Esophagus squamous epithelium (tissue), 5 donors: ENCODE results near the gene HNF4A. TPM values are rescaled to one million over a fixed set of nuclear protein-coding genes. Genes with fewer than 3 reads are reported as not detected.

ENCODE experiments used
- DNase-seq: peaks from one replicate; lab custom pipeline; 2025; lab: John Stamatoyannopoulos, UW
- H3K27ac ChIP-seq, 4 donors: fragments of 200-600 bp; sonication (generic); one replicate each; pipeline ENCODE4 v1.5.1; 2016 to 2019; ENCODE audit warnings: mild to moderate bottlenecking in 1 of 4
- H3K27me3 ChIP-seq, 4 donors: fragments of 200-600 bp; sonication (generic); 1 replicate in 3 of 4; 2 replicates in 1 of 4; pipeline versions ENCODE4 v1.5.1 to v1.6.0; 2017 to 2021; ENCODE audit warnings: antibody characterized with exemption in 1 of 4
- H3K36me3 ChIP-seq, 3 donors: fragments of 200-600 bp; sonication (generic); one replicate each; pipeline ENCODE4 v1.5.1; 2016 to 2019
- H3K4me1 ChIP-seq, 3 donors: fragments of 200-600 bp; sonication (generic); one replicate each; pipeline ENCODE4 v1.5.1; 2017 to 2019
- H3K4me3 ChIP-seq, 4 donors: fragments of 200-600 bp; sonication (generic); 1 replicate in 3 of 4; 2 replicates in 1 of 4; pipeline ENCODE4 v1.5.1; 2016 to 2019; ENCODE audit warnings: mild to moderate bottlenecking in 2 of 4, moderate library complexity in 1 of 4
- H3K9me3 ChIP-seq, 3 donors: fragments of 200-600 bp; sonication (generic); one replicate each; pipeline ENCODE4 v1.5.1; 2016 to 2019
- POLR2A ChIP-seq, 4 donors: fragments of 450-650 bp; IDR thresholded peaks; one replicate each; pipeline ENCODE4 v1.6.1; 2017; ENCODE audit warnings: antibody characterized with exemption in 4 of 4, mild to moderate bottlenecking in 4 of 4, moderate library complexity in 3 of 4
- WGBS, 2 donors: methylation state at CpG; one replicate each; pipeline ENCODE4 v1.1.5; 2018; 5-methylcytosine and 5-hydroxymethylcytosine counted together
- intact Hi-C: fragments of 100-400 bp; cut with DNase I; formaldehyde crosslinking; loops from one replicate; pipeline ENCODE4 v1.15.0; 2022
- total RNA-seq, 4 donors: library from RNA; depleted of rRNA; stranded (reverse); fragments of >200 nt; gene quantifications; one replicate each; pipeline ENCODE4 v1.1.0, GENCODE V29; 2016
- TF ChIP-seq, protein P1 (sequence below), 6 experiments: fragments of 450-650 bp in 4 of 6; fragments of 200-600 bp in 2 of 6; sonication (generic) in 2 of 6; IDR thresholded peaks; one replicate each; pipeline ENCODE4 v1.5.1; 2016 to 2019; ENCODE audit warnings: antibody characterized with exemption in 6 of 6, mild to moderate bottlenecking in 4 of 6, moderate library complexity in 4 of 6
- donor health status: DM: yes; HTN: yes; CAD: no.

Gene HNF4A
- total RNA-seq, 4 donors from 2014 or later, result not detected

DNA sequence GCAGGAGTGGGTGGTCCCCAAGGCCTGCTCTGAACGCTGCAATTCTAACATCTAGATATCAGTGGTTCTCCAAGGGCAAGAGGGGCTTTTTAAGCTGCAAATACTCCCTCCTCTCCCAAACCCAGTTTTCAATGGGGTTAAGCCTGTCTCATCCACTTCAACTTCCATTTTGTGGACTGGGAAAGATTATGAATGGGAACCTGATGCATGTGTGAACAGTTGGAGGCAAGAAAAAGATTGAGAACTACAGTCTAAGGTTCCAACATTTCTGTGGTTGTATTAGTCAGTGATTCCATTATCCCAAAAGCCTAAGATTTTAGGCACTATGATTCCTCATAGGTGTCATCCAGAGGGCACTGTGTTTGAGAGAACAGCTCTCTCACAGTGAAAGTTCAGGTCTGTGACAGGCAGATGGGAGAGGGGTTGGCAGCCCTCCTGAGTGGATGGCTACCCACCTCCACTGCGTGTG is 53.7 kb downstream of the HNF4A start:
- intact Hi-C loops, result no loop called here
- Histone ChIP-seq H3K27me3 (peaks cover 0 to 28% (median 0%) of the 10 kb centered on the region in 4 donors), H3K9me3 (no peaks in the 10 kb centered on the region), H3K4me3 (no peak overlapping the region), H3K27ac (no peak overlapping the region), H3K4me1 (peaks cover 0 to 26% (median 0%) of the 10 kb centered on the region in 3 donors), H3K36me3 (no peaks in the 10 kb centered on the region)
- TF ChIP-seq, protein P1, sequence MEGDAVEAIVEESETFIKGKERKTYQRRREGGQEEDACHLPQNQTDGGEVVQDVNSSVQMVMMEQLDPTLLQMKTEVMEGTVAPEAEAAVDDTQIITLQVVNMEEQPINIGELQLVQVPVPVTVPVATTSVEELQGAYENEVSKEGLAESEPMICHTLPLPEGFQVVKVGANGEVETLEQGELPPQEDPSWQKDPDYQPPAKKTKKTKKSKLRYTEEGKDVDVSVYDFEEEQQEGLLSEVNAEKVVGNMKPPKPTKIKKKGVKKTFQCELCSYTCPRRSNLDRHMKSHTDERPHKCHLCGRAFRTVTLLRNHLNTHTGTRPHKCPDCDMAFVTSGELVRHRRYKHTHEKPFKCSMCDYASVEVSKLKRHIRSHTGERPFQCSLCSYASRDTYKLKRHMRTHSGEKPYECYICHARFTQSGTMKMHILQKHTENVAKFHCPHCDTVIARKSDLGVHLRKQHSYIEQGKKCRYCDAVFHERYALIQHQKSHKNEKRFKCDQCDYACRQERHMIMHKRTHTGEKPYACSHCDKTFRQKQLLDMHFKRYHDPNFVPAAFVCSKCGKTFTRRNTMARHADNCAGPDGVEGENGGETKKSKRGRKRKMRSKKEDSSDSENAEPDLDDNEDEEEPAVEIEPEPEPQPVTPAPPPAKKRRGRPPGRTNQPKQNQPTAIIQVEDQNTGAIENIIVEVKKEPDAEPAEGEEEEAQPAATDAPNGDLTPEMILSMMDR (IDR thresholded peaks at IDR 0.05), result no peak
- no peak for TF ChIP-seq POLR2A (IDR thresholded peaks at IDR 0.05)
- WGBS, 2 donors, result 72 to 76% methylated on average over 2 of the region's 2 CpGs
- no peak for DNase-seq

DNA sequence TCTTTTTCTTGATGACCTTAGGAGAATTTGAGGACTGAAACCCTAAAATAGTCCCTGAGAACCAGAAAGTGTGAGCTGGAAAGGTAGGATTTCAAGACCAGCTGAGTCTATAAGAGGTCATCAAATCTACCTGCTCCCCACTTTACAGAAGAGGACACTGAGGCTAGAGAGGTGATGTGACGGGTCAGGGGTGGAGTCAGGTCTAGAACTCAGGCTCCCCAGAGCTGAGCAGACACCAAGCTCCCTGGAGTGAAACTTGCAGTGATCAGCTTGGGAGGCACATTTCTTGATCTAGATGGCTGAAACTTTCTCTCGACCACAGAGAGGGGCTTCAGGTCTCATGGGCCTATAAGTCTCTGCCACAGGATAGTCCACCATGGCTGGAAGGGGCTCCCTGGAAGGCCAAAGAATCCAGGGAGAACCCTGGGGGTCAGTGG is 55.1 kb downstream of the HNF4A start:
- 55 to 89% methylated on average over 1 to 2 of the region's 2 CpGs for WGBS, 2 donors
- H3K9me3 ChIP-seq, result no peaks in the 10 kb centered on the region
- H3K4me1 ChIP-seq, result peaks cover 0 to 26% (median 0%) of the 10 kb centered on the region in 3 donors
- no peak for DNase-seq
- H3K4me3 ChIP-seq, result no peak overlapping the region
- intact Hi-C loops, result no loop called here
- H3K36me3 ChIP-seq, result no peaks in the 10 kb centered on the region
- H3K27ac ChIP-seq, result no peak overlapping the region
- TF ChIP-seq, protein P1 (IDR thresholded peaks at IDR 0.05), result no peak
- peaks cover 0 to 41% (median 0%) of the 10 kb centered on the region in 4 donors for H3K27me3 ChIP-seq

DNA sequence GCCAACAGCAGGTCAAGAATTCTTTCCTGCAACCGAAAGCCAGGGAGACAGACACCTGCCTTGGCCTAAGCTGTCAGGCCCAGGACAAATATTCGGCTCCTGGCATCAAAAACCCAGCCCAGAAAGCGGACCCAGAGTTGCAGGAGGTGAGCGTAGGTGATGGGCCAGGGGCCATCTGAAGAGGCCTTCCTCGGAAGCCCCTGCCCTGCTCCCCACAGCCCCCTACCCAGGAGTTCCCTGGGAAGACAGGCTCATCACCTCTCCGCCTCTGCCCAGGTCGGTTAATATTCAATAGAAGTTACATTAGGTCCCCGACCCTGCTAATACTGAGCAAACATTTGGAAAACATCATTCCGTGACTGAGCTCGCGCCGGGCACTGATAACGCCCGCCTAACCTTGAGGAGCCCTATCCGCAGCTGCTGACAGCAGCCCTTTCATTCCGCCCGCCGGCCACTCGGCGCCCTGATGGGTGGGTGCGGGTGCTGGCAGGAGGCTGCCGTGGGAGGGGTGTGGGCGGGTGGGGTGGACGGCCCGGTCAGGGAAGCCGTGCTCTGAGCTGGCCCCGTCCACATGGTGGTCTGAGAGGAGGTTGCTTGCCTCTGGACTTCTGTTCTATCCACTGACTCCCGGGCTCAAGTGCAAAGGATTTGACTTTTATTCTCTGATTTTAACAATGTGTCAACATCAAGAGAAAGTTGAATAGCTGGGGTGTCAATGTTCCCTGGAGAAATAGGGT is 55.7 kb downstream of the HNF4A start:
- Histone ChIP-seq H3K27me3 (peaks cover 0 to 47% (median 0%) of the 10 kb centered on the region in 4 donors), H3K9me3 (no peaks in the 10 kb centered on the region), H3K4me3 (no peak overlapping the region), H3K27ac (no peak overlapping the region), H3K4me1 (peaks cover 0 to 26% (median 0%) of the 10 kb centered on the region in 3 donors), H3K36me3 (no peaks in the 10 kb centered on the region)
- 60 to 70% methylated on average over 5 to 9 of the region's 28 CpGs for WGBS, 2 donors
- TF ChIP-seq, protein P1 (IDR thresholded peaks at IDR 0.05), result no peak
- no peak for TF ChIP-seq POLR2A (IDR thresholded peaks at IDR 0.05)
- no peak for DNase-seq
- intact Hi-C loops, result no loop called here

DNA sequence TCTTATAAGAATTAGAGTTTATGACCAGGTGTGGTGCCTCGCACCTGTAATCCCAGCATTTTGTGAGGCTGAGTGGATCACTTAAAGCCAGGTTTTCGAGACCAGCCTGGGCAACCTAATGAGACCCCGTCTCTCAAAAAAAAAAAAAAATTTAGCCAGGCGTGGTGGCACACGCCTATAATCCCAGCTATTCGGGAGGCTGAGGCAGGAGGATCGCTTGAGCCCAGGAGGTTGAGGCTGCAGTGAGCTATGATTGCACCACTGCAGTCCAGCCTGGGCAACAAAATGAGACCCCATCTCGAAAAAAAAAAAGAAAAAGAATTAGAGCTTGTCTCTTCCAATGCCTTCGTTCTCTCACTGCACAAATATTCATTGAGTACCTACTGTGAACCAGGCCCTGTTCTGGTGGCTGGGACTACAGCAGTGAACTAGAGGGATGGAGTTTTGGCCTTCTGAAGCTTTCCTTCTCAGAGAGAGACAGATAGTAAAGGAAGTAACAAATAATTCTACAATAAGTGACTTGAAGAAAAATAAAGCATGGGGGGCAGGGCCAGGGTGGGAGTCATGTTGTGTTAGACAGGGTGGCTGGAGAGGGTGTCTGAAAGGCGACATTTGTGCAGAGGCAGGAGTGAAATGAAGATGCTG is 56.4 kb downstream of the HNF4A start:
- 73 to 78% methylated on average over 9 to 10 of the region's 10 CpGs for WGBS, 2 donors
- no peak for DNase-seq
- H3K27ac ChIP-seq, result no peak overlapping the region

More for the DNA sequence above, 56.4 kb downstream of the HNF4A start:
- TF ChIP-seq, protein P1 (IDR thresholded peaks at IDR 0.05), result no peak
- TF ChIP-seq POLR2A (IDR thresholded peaks at IDR 0.05), result no peak
- no peak overlapping the region for H3K4me3 ChIP-seq
- H3K4me1 ChIP-seq, result peaks cover 0 to 20% (median 0%) of the 10 kb centered on the region in 3 donors
- H3K27me3 ChIP-seq, result peaks cover 0 to 50% (median 0%) of the 10 kb centered on the region in 4 donors
- no peaks in the 10 kb centered on the region for H3K9me3 ChIP-seq
- intact Hi-C loops, result no loop called here
- H3K36me3 ChIP-seq, result no peaks in the 10 kb centered on the region
